ENCODE data around the gene HIGD1C.
"Not testable (repeated sequence)": the region's sequence is repeated elsewhere in the genome, so short reads cannot be mapped to it uniquely, and the experiment has no call there.

The HIGD1C gene

GRCh38 chr12:50952510-50952909 lies at the start of gene HIGD1C:
Gene HIGD1C (plus strand): TSS chr12:50952544. CDS start chr12:50953999, 1,455 bp downstream.
- no peaks in the 10 kb centered on the region for H3K36me3 ChIP-seq (ENCODE audit: insufficient read depth, low read depth, low read length)
- no peaks in the 10 kb centered on the region for H3K9me3 ChIP-seq (ENCODE audit: insufficient read depth, low read depth, low read length)
- H3K27me3 ChIP-seq (ENCODE audit: insufficient read depth, low read length) = no peaks in the 10 kb centered on the region
- no peak within 1 kb of the TSS for H3K9ac ChIP-seq (ENCODE audit: low read depth, low read length)
- H3K4me1 ChIP-seq (ENCODE audit: insufficient read depth, low read length) = no peaks in the 10 kb centered on the region
- H3K27ac ChIP-seq (ENCODE audit: low read length) = no peak within 1 kb of the TSS
- H3K4me3 ChIP-seq (ENCODE audit: low read length) = no peak within 1 kb of the TSS

GRCh38 chr12:50908479-50908878 lies 43.9 kb upstream of the HIGD1C start:
- H3K4me3 ChIP-seq (ENCODE audit: low read length); H3K4me1 ChIP-seq (ENCODE audit: insufficient read depth, low read length): not testable (repeated sequence)

GRCh38 chr12:50912361-50912760 lies 40.0 kb upstream of the HIGD1C start:
- H3K27ac ChIP-seq (ENCODE audit: low read length); H3K27me3 ChIP-seq (ENCODE audit: insufficient read depth, low read length); H3K4me3 ChIP-seq (ENCODE audit: low read length); H3K4me1 ChIP-seq (ENCODE audit: insufficient read depth, low read length); H3K9ac ChIP-seq (ENCODE audit: low read depth, low read length); H3K36me3 ChIP-seq (ENCODE audit: insufficient read depth, low read depth, low read length): not testable (repeated sequence)
- H3K9me3 ChIP-seq (ENCODE audit: insufficient read depth, low read depth, low read length) = peaks cover 46% of the 10 kb centered on the region

More at GRCh38 chr12:50908479-50908878, 43.9 kb upstream of the HIGD1C start:
- H3K9me3 ChIP-seq (ENCODE audit: insufficient read depth, low read depth, low read length) = peaks cover 22% of the 10 kb centered on the region
- H3K27ac ChIP-seq (ENCODE audit: low read length); H3K36me3 ChIP-seq (ENCODE audit: insufficient read depth, low read depth, low read length); H3K9ac ChIP-seq (ENCODE audit: low read depth, low read length); H3K27me3 ChIP-seq (ENCODE audit: insufficient read depth, low read length): not testable (repeated sequence)

GRCh38 chr12:50913224-50913623 lies 39.1 kb upstream of the HIGD1C start:
- H3K27me3 ChIP-seq (ENCODE audit: insufficient read depth, low read length) = no peaks in the 10 kb centered on the region
- H3K9ac ChIP-seq (ENCODE audit: low read depth, low read length) = no peak overlapping the region
- H3K36me3 ChIP-seq (ENCODE audit: insufficient read depth, low read depth, low read length) = no peaks in the 10 kb centered on the region
- no peak overlapping the region for H3K4me3 ChIP-seq (ENCODE audit: low read length)
- peaks cover 46% of the 10 kb centered on the region for H3K9me3 ChIP-seq (ENCODE audit: insufficient read depth, low read depth, low read length)
- no peak overlapping the region for H3K27ac ChIP-seq (ENCODE audit: low read length)
- H3K4me1 ChIP-seq (ENCODE audit: insufficient read depth, low read length) = no peaks in the 10 kb centered on the region

GRCh38 chr12:50914872-50915484 lies 37.4 kb upstream of the HIGD1C start:
- no peak overlapping the region for H3K9ac ChIP-seq (ENCODE audit: low read depth, low read length)
- H3K9me3 ChIP-seq (ENCODE audit: insufficient read depth, low read depth, low read length) = peaks cover 46% of the 10 kb centered on the region
- no peaks in the 10 kb centered on the region for H3K36me3 ChIP-seq (ENCODE audit: insufficient read depth, low read depth, low read length)
- no peak overlapping the region for H3K4me3 ChIP-seq (ENCODE audit: low read length)
- peaks cover 1% of the 10 kb centered on the region; the same call in 1 of the 2 replicates for H3K4me1 ChIP-seq (ENCODE audit: insufficient read depth, low read length)
- no peaks in the 10 kb centered on the region for H3K27me3 ChIP-seq (ENCODE audit: insufficient read depth, low read length)
- no peak overlapping the region for H3K27ac ChIP-seq (ENCODE audit: low read length)

GRCh38 chr12:50916292-50916691 lies 36.1 kb upstream of the HIGD1C start:
- Histone ChIP-seq H3K9ac (ENCODE audit: low read depth, low read length) (no peak overlapping the region), H3K27me3 (ENCODE audit: insufficient read depth, low read length) (no peaks in the 10 kb centered on the region), H3K36me3 (ENCODE audit: insufficient read depth, low read depth, low read length) (no peaks in the 10 kb centered on the region), H3K4me3 (ENCODE audit: low read length) (no peak overlapping the region), H3K4me1 (ENCODE audit: insufficient read depth, low read length) (peaks cover 3% of the 10 kb centered on the region; the same call in 1 of the 2 replicates), H3K9me3 (ENCODE audit: insufficient read depth, low read depth, low read length) (peaks cover 45% of the 10 kb centered on the region), H3K27ac (ENCODE audit: low read length) (no peak overlapping the region)

- H3K27me3 ChIP-seq (ENCODE audit: insufficient read depth, low read length) = no peaks in the 10 kb centered on the region
- no peak overlapping the region for H3K9ac ChIP-seq (ENCODE audit: low read depth, low read length)
- no peak overlapping the region for H3K4me3 ChIP-seq (ENCODE audit: low read length)
- peaks cover 21% of the 10 kb centered on the region for H3K9me3 ChIP-seq (ENCODE audit: insufficient read depth, low read depth, low read length)
- H3K4me1 ChIP-seq (ENCODE audit: insufficient read depth, low read length) = peaks cover 18% of the 10 kb centered on the region; the same call in 1 of the 2 replicates
- H3K36me3 ChIP-seq (ENCODE audit: insufficient read depth, low read depth, low read length) = no peaks in the 10 kb centered on the region
- no peak overlapping the region for H3K27ac ChIP-seq (ENCODE audit: low read length)
Observed at GRCh38 chr12:50918584-50919316, 33.6 kb upstream of the HIGD1C start.

GRCh38 chr12:50922820-50923219 lies 29.5 kb upstream of the HIGD1C start:
- peak overlapping the region; percentile 14; the same call in 1 of the 2 replicates for H3K9ac ChIP-seq (ENCODE audit: low read depth, low read length)

GRCh38 chr12:50923361-50924130 lies 28.8 kb upstream of the HIGD1C start:
- Histone ChIP-seq H3K4me3 (ENCODE audit: low read length) (peak overlapping the region; percentile 72), H3K9me3 (ENCODE audit: insufficient read depth, low read depth, low read length) (no peaks in the 10 kb centered on the region), H3K27ac (ENCODE audit: low read length) (no peak overlapping the region), H3K36me3 (ENCODE audit: insufficient read depth, low read depth, low read length) (no peaks in the 10 kb centered on the region), H3K9ac (ENCODE audit: low read depth, low read length) (peak overlapping the region; percentile 40; the same call in 1 of the 2 replicates), H3K4me1 (ENCODE audit: insufficient read depth, low read length) (peaks cover 26% of the 10 kb centered on the region; the same call in 1 of the 2 replicates), H3K27me3 (ENCODE audit: insufficient read depth, low read length) (no peaks in the 10 kb centered on the region)

More at GRCh38 chr12:50922820-50923219, 29.5 kb upstream of the HIGD1C start:
- Histone ChIP-seq H3K4me1 (ENCODE audit: insufficient read depth, low read length) (peaks cover 26% of the 10 kb centered on the region; the same call in 1 of the 2 replicates), H3K9me3 (ENCODE audit: insufficient read depth, low read depth, low read length) (no peaks in the 10 kb centered on the region), H3K27ac (ENCODE audit: low read length) (no peak overlapping the region), H3K4me3 (ENCODE audit: low read length) (no peak overlapping the region), H3K36me3 (ENCODE audit: insufficient read depth, low read depth, low read length) (no peaks in the 10 kb centered on the region), H3K27me3 (ENCODE audit: insufficient read depth, low read length) (no peaks in the 10 kb centered on the region)

- Histone ChIP-seq H3K4me3 (ENCODE audit: low read length) (peak overlapping the region; percentile 72), H3K27ac (ENCODE audit: low read length) (no peak overlapping the region)
Observed at GRCh38 chr12:50924131-50924438, 28.3 kb upstream of the HIGD1C start.

GRCh38 chr12:50924439-50925341 lies 27.7 kb upstream of the HIGD1C start:
- H3K27me3 ChIP-seq (ENCODE audit: insufficient read depth, low read length) = no peaks in the 10 kb centered on the region
- no peaks in the 10 kb centered on the region for H3K36me3 ChIP-seq (ENCODE audit: insufficient read depth, low read depth, low read length)
- peaks cover 26% of the 10 kb centered on the region; the same call in 1 of the 2 replicates for H3K4me1 ChIP-seq (ENCODE audit: insufficient read depth, low read length)
- H3K27ac ChIP-seq (ENCODE audit: low read length) = no peak overlapping the region
- peak overlapping the region; percentile 72 for H3K4me3 ChIP-seq (ENCODE audit: low read length)
- H3K9ac ChIP-seq (ENCODE audit: low read depth, low read length) = peak overlapping the region; percentile 67; the same call in 1 of the 2 replicates
- no peaks in the 10 kb centered on the region for H3K9me3 ChIP-seq (ENCODE audit: insufficient read depth, low read depth, low read length)

More at GRCh38 chr12:50924131-50924438, 28.3 kb upstream of the HIGD1C start:
- H3K4me1 ChIP-seq (ENCODE audit: insufficient read depth, low read length) = peaks cover 26% of the 10 kb centered on the region; the same call in 1 of the 2 replicates
- no peaks in the 10 kb centered on the region for H3K36me3 ChIP-seq (ENCODE audit: insufficient read depth, low read depth, low read length)
- H3K9me3 ChIP-seq (ENCODE audit: insufficient read depth, low read depth, low read length) = no peaks in the 10 kb centered on the region
- H3K9ac ChIP-seq (ENCODE audit: low read depth, low read length) = peak overlapping the region; percentile 40; the same call in 1 of the 2 replicates
- no peaks in the 10 kb centered on the region for H3K27me3 ChIP-seq (ENCODE audit: insufficient read depth, low read length)

All from iPS-20b (cell line).